ENCODE measurements around the gene LOXHD1.

- TF ChIP-seq CTCF (IDR thresholded peaks at IDR 0.05; ENCODE audit: low read length) (no peak), EZH2 (IDR thresholded peaks at IDR 0.05; ENCODE audit: borderline replicate concordance, low read length) (no peak)
Observed at GRCh38 chr18:46542545-46542944, 114.5 kb downstream of the LOXHD1 start.
